Astrocyte (in vitro differentiated cells and primary cell): Measurements from ENCODE around the gene PRKAG3. TPM values are rescaled to one million over a fixed set of nuclear protein-coding genes. Genes with fewer than 3 reads are reported as not detected.

ENCODE experiments used
- DNase-seq: peaks from one replicate; pipeline ENCODE4 v3.0.0-alpha.2; 2010; ENCODE audit warnings: low read depth
- FAIRE-seq: peaks from 2 replicates; lab custom pipeline; 2011; peaks lifted over from hg19 to GRCh38; lab: Jason Lieb, UNC
- H2AFZ ChIP-seq: 2 replicates; pipeline ENCODE4 v1.6.0; 2012; ENCODE audit warnings: low read depth, low read length, inconsistent platforms
- H3K27ac ChIP-seq: 2 replicates; pipeline ENCODE4 v1.5.1; 2011; ENCODE audit warnings: low read depth, low read length, inconsistent platforms
- H3K27me3 ChIP-seq: 2 replicates; pipeline ENCODE4 v1.6.0; 2011; ENCODE audit warnings: low read length, inconsistent platforms; ENCODE audit not compliant: insufficient read depth
- H3K36me3 ChIP-seq: 2 replicates; pipeline ENCODE4 v1.5.1; 2011; ENCODE audit warnings: low read length, inconsistent platforms; ENCODE audit not compliant: insufficient read depth
- H3K4me1 ChIP-seq: 2 replicates; pipeline ENCODE4 v1.5.1; 2011; ENCODE audit warnings: low read length, inconsistent platforms; ENCODE audit not compliant: insufficient read depth
- H3K4me2 ChIP-seq: 2 replicates; pipeline ENCODE4 v1.6.0; 2012; ENCODE audit warnings: low read length, inconsistent platforms
- H3K4me3 ChIP-seq: 2 replicates; pipeline ENCODE4 v1.5.1; 2011; ENCODE audit warnings: low read depth, mild to moderate bottlenecking, low read length, inconsistent platforms; ENCODE audit not compliant: insufficient read depth
- H3K79me2 ChIP-seq: 2 replicates; pipeline ENCODE4 v1.6.0; 2012; ENCODE audit warnings: mild to moderate bottlenecking, low read length, inconsistent platforms; ENCODE audit not compliant: insufficient read depth
- H3K9ac ChIP-seq: 2 replicates; pipeline ENCODE4 v1.6.0; 2012; ENCODE audit warnings: mild to moderate bottlenecking, low read length, inconsistent platforms
- H3K9me3 ChIP-seq: 2 replicates; pipeline ENCODE4 v1.5.1; 2012; ENCODE audit warnings: low read depth, mild to moderate bottlenecking, low read length, inconsistent platforms; ENCODE audit not compliant: insufficient read depth
- H4K20me1 ChIP-seq: 2 replicates; pipeline ENCODE4 v1.6.0; 2012; ENCODE audit warnings: low read length, inconsistent platforms; ENCODE audit not compliant: insufficient read depth
- H3K27ac Mint-ChIP-seq: one replicate; pipeline ENCODE4 v1.8.0; 2021; ENCODE audit warnings: mild to moderate bottlenecking, mixed read lengths; ENCODE audit not compliant: unreplicated experiment
- H3K27me3 Mint-ChIP-seq: one replicate; pipeline ENCODE4 v1.8.0; 2021; ENCODE audit warnings: low read depth, mixed read lengths; ENCODE audit not compliant: unreplicated experiment
- H3K36me3 Mint-ChIP-seq: one replicate; pipeline ENCODE4 v1.8.0; 2021; ENCODE audit warnings: low read depth, mixed read lengths; ENCODE audit not compliant: unreplicated experiment
- H3K4me1 Mint-ChIP-seq: one replicate; pipeline ENCODE4 v1.8.0; 2021; ENCODE audit warnings: low read depth, mixed read lengths; ENCODE audit not compliant: unreplicated experiment
- H3K4me3 Mint-ChIP-seq: one replicate; pipeline ENCODE4 v1.8.0; 2021; ENCODE audit warnings: mild to moderate bottlenecking, moderate library complexity, mixed read lengths; ENCODE audit not compliant: unreplicated experiment
- H3K9me3 Mint-ChIP-seq: one replicate; pipeline ENCODE4 v1.8.0; 2021; ENCODE audit warnings: mild to moderate bottlenecking, mixed read lengths; ENCODE audit not compliant: unreplicated experiment
- EZH2 ChIP-seq: IDR thresholded peaks from 2 replicates; pipeline ENCODE4 v1.6.1; 2012; ENCODE audit warnings: mild to moderate bottlenecking, low read length, inconsistent platforms; ENCODE audit not compliant: insufficient read depth
- total RNA-seq: library from RNA; stranded (reverse); gene quantifications from 2 replicates; pipeline ENCODE4 v1.2.1, GENCODE V29; 2021
- TF ChIP-seq, protein P1 (sequence below): IDR thresholded peaks from 2 replicates; pipeline ENCODE4 v1.5.1; 2011; ENCODE audit warnings: low read depth, mild to moderate bottlenecking, inconsistent platforms, low read length, moderate library complexity; ENCODE audit not compliant: insufficient read depth

Gene PRKAG3
- total RNA-seq, 1 donor from 2014 or later, result not detected

DNA sequence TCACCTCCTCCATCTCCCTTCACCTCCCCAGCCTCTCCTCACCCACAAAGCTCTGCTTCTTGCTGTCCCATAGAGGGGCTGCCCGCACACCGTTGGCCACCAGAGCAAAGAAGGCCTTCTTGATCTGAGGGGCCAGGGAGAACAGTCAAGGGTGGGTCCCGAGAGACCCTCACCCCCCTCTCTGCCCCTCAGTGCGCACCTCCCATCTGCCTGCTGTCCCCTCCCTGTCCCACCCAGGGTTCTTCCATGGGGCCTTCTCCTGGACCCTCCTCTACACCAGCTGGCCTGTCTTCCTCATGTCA lies 3.2 kb downstream of the PRKAG3 start:
- no peak for FAIRE-seq

DNA sequence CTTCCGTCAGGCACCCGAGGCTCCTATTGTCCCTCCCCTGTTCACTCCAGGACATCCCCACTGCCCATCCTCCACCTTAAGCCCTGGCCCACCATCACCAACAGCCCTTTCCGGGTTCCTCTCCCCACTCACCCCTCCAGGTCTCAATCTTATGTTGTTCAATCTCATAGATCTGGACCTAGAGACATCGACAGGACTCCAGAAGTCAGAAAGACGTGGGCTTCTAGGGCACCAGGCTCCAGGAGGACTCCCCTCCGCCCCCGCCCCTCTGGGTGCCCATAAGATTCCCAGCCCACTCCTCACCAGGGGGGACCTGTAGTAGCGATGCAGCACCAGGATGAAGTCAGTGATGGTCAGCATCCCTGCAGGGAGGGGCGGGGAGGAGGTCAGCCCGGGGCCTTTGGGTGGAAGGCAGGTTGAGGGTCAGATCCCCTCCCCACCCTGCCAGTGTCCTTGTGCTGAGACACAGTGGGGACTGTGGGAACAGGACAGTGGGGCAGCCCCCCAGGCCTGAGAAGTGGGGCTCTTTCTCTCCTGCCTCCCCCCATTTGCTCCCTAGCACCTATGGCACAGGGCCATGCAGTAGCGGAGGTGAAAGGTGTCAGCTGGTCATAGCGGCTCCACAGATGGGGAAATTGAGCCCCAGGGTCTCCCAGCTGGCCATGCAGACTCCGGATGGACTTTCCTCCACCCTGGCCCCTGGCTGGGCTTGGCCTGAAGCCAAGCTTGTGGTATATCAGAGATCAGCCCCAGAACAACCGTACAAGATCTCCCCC lies 3.7 kb downstream of the PRKAG3 start:
- FAIRE-seq, result no peak
- H3K27me3 ChIP-seq, result peaks cover 27% of the 10 kb centered on the region
- TF ChIP-seq, protein P1, sequence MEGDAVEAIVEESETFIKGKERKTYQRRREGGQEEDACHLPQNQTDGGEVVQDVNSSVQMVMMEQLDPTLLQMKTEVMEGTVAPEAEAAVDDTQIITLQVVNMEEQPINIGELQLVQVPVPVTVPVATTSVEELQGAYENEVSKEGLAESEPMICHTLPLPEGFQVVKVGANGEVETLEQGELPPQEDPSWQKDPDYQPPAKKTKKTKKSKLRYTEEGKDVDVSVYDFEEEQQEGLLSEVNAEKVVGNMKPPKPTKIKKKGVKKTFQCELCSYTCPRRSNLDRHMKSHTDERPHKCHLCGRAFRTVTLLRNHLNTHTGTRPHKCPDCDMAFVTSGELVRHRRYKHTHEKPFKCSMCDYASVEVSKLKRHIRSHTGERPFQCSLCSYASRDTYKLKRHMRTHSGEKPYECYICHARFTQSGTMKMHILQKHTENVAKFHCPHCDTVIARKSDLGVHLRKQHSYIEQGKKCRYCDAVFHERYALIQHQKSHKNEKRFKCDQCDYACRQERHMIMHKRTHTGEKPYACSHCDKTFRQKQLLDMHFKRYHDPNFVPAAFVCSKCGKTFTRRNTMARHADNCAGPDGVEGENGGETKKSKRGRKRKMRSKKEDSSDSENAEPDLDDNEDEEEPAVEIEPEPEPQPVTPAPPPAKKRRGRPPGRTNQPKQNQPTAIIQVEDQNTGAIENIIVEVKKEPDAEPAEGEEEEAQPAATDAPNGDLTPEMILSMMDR, result no peak
- no peak for TF ChIP-seq EZH2
- Mint-ChIP-seq H3K27ac (no peak overlapping the region), H3K4me1 (peaks cover 2% of the 10 kb centered on the region), H3K4me3 (no peak overlapping the region), H3K27me3 (peaks cover 39% of the 10 kb centered on the region), H3K36me3 (no peaks in the 10 kb centered on the region), H3K9me3 (peaks cover 2% of the 10 kb centered on the region)
- no peaks in the 10 kb centered on the region for H4K20me1 ChIP-seq
- H3K79me2 ChIP-seq, result no peaks in the 10 kb centered on the region
- H3K9ac ChIP-seq, result no peak overlapping the region
- no peak overlapping the region for H3K4me3 ChIP-seq
- no peaks in the 10 kb centered on the region for H3K9me3 ChIP-seq
- no peak overlapping the region for H3K4me2 ChIP-seq
- no peak overlapping the region for H3K27ac ChIP-seq
- H2AFZ ChIP-seq, result no peak overlapping the region
- H3K36me3 ChIP-seq, result no peaks in the 10 kb centered on the region
- no peak for DNase-seq
- no peaks in the 10 kb centered on the region for H3K4me1 ChIP-seq

More for the DNA sequence above, 3.2 kb downstream of the PRKAG3 start:
- no peak overlapping the region for H3K27ac Mint-ChIP-seq
- Histone ChIP-seq H3K9ac (no peak overlapping the region), H3K36me3 (no peaks in the 10 kb centered on the region), H3K4me2 (no peak overlapping the region), H3K79me2 (no peaks in the 10 kb centered on the region), H3K27me3 (peaks cover 31% of the 10 kb centered on the region), H2AFZ (no peak overlapping the region), H3K4me1 (no peaks in the 10 kb centered on the region), H3K9me3 (no peaks in the 10 kb centered on the region), H4K20me1 (no peaks in the 10 kb centered on the region), H3K4me3 (no peak overlapping the region), H3K27ac (no peak overlapping the region)
- DNase-seq, result no peak
- peaks cover 2% of the 10 kb centered on the region for H3K4me1 Mint-ChIP-seq
- peaks cover 4% of the 10 kb centered on the region for H3K36me3 Mint-ChIP-seq
- TF ChIP-seq EZH2, result no peak
- H3K27me3 Mint-ChIP-seq, result peaks cover 42% of the 10 kb centered on the region
- peaks cover 2% of the 10 kb centered on the region for H3K9me3 Mint-ChIP-seq
- no peak overlapping the region for H3K4me3 Mint-ChIP-seq

DNA sequence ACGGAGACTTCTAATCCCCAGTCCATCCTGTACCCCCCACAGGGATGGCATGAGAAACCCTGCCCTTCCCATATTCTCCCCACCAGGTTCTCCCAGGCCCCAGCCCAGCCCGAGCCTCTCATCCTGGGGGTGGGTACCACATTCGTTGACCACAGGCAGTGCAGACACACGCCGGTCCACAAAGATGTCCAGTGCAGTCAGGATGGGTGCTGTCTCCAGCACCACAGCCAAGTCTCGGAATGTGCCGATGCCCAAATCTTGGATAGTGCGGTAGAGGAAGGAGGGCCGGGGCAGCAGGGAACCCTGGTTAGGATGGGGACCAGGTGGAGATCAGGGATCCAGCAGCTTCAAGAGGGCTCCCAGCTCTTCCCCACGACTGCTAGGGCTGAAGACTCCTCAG lies 4.8 kb downstream of the PRKAG3 start:
- Mint-ChIP-seq H3K4me1 (no peaks in the 10 kb centered on the region), H3K36me3 (no peaks in the 10 kb centered on the region), H3K4me3 (no peak overlapping the region), H3K9me3 (no peaks in the 10 kb centered on the region), H3K27me3 (peaks cover 32% of the 10 kb centered on the region), H3K27ac (no peak overlapping the region)
- DNase-seq (no peak), FAIRE-seq (no peak)
- Histone ChIP-seq H3K36me3 (no peaks in the 10 kb centered on the region), H3K27ac (no peak overlapping the region), H3K79me2 (no peaks in the 10 kb centered on the region), H3K4me2 (no peak overlapping the region), H3K4me3 (no peak overlapping the region), H4K20me1 (no peaks in the 10 kb centered on the region), H3K9ac (no peak overlapping the region), H2AFZ (no peak overlapping the region), H3K27me3 (peaks cover 27% of the 10 kb centered on the region), H3K4me1 (no peaks in the 10 kb centered on the region), H3K9me3 (no peaks in the 10 kb centered on the region)
- no peak for TF ChIP-seq EZH2
- TF ChIP-seq, protein P1, result no peak
